Posterior cingulate gyrus (tissue), 11 donors: ENCODE results near the gene CFL1.

Experiments used
- DNase-seq, 10 donors: peaks; one replicate each; pipeline versions ENCODE4 v3.0.0 to v3.0.0-alpha.2; 2020 to 2021; ENCODE audit warnings: mixed read lengths in 3 of 10
- intact Hi-C: fragments of 100-400 bp; cut with DNase I; formaldehyde crosslinking; loops from one replicate; pipeline ENCODE4 v1.15.1; 2023

CFL1 gene

GRCh38 chr11:65861533-65862183 lies 3.7 kb upstream of the CFL1 start:
- DNase-seq = peak in 2 of 10 donors; percentile 19 to 62
- intact Hi-C loops = no loop called here

- peak in 1 of 10 donors; percentile 78 for DNase-seq
- intact Hi-C loops = no loop called here
Measured at GRCh38 chr11:65861165-65861505, 3.2 kb upstream of the CFL1 start.

DNA sequence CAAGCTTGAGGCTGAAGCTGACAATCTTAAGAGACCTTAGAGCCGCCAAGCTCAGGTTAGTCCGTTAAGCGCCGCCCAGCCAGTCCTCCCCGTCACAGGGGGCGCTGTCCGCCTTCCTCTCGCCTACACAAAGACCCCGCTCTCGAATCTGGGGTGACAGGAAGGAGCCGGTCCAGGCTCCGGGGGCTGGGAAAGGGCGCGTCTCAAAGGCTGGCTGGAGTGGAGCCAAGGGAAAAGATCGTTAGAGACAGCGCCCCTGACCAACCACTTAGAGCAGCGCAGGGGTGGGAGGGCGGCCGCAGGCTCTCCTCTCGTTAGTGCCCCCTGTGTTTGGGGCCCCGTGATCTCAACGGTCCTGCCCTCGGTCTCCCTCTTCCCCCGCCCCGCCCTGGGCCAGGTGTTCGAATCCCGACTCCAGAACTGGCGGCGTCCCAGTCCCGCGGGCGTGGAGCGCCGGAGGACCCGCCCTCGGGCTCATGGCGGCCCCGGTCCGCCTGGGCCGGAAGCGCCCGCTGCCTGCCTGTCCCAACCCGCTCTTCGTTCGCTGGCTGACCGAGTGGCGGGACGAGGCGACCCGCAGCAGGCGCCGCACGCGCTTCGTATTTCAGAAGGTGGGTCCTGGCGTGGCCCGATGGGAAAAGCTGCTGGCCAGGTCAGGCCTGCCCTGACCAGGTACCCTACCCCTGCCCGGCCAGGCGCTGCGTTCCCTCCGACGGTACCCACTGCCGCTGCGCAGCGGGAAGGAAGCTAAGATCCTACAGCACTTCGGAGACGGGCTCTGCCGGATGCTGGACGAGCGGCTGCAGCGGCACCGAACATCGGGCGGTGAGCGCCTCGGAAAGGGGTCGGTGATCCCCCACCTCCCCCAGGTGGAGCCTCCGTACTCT lies 2.5 kb upstream of the CFL1 start, which contains the start of gene MUS81:
Gene MUS81 (plus strand): TSS at position 156 of the 887 bp plus-strand sequence. CDS start 321 bp downstream, at position 477.
- peak; percentile 92 to 99 (median 95) for DNase-seq
- intact Hi-C loops = no loop called here

GRCh38 chr11:65859812-65860277 lies 1.9 kb upstream of the CFL1 start:
- DNase-seq = peak in 3 of 10 donors; percentile 26 to 74 (median 38)
- intact Hi-C loops = loop anchor here (2.0 kb wide), 1 partner anchor 31 kb away; the partner anchor contains the start of gene CCDC85B

- intact Hi-C loops = loop anchor here (2.0 kb wide), 1 partner anchor 32 kb away; the partner anchor contains the start of gene CCDC85B
- peak; percentile 90 to 100 (median 97) for DNase-seq
Measured at GRCh38 chr11:65859095-65859811, 1.3 kb upstream of the CFL1 start.

GRCh38 chr11:65858681-65859087 lies 704 bp upstream of the CFL1 start:
- intact Hi-C loops = loop anchor here (2.0 kb wide), 1 partner anchor 32 kb away; the partner anchor contains the start of gene CCDC85B
- DNase-seq = no peak

- DNase-seq = peak in 8 of 10 donors; percentile 40 to 95 (median 61)
- intact Hi-C loops = no loop called here
Measured at GRCh38 chr11:65857500-65857852, 504 bp downstream of the CFL1 start.

GRCh38 chr11:65856689-65857499 lies 1.1 kb downstream of the CFL1 start:
- intact Hi-C loops = no loop called here
- peak; percentile 64 to 96 (median 80) for DNase-seq

GRCh38 chr11:65855927-65856363 lies 2.0 kb downstream of the CFL1 start:
- intact Hi-C loops = no loop called here
- DNase-seq = peak in 2 of 10 donors; percentile 2 to 33

DNA sequence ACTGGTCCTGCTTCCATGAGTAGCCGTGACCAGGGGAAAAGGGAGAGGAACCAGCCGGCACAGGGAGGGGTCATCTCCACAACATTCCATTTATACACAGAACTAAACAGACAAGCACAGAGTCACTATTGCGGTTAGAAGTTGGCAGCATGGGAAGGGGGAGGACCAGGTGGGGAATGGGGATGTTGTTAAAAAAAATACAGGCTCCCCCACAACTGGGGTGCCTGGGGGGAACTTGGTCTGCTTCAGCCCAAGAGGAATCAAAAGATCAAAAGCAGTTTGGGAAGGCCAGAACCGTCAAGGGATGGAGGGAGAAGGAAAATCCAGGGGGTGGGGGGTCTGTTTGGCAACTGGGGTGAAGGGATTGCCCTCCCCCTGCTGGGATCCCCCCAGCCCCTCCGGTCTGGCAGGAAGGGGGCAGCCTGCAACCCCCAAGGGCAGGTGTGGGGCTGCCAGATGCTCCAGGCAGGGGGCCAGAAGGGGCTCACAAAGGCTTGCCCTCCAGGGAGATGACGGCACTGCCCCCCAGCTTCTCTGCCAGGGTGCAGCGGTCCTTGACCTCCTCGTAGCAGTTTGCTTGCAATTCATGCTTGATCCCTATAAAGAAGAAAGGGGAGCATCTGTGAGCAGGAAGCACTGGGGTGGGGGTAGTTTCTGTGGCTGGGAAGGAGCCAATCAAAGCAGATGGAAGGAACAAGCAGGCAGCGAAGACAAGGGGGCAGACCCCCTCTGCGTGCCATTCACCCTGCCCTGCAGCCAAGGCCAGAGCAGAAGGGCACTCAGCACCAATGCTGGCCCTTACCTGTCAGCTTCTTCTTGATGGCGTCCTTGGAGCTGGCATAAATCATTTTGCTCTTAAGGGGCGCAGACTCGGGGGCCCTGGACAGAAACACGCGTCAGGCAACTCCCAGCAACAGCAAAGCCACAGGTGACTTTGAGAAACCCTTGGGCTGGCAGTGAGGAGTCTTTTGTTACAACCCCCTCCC lies 2.8 kb downstream of the CFL1 start:
- peak in 2 of 10 donors; percentile 2 to 76 for DNase-seq
- intact Hi-C loops = no loop called here

DNA sequence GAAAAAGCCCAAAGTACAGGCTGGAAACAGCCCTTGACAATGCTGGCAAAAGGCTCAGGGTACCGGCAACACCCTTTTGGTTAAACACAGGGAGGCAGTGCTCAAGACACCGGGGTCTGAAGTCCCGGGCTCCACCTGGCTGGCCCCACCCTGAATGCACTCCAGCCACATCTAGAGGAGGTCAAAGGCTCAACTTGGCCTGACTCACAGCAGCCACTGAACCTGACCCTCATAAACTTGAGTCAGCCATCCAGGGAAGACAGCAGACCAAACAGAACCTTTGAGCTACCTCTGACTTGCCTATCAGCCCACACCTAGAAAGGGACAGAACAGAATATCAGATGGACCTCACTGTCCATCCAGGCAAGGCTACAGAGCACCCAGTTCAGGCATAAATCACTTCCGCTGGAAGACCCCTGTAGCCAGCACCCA lies 3.8 kb downstream of the CFL1 start:
- intact Hi-C loops = no loop called here
- peak in 1 of 10 donors; percentile 59 for DNase-seq

DNA sequence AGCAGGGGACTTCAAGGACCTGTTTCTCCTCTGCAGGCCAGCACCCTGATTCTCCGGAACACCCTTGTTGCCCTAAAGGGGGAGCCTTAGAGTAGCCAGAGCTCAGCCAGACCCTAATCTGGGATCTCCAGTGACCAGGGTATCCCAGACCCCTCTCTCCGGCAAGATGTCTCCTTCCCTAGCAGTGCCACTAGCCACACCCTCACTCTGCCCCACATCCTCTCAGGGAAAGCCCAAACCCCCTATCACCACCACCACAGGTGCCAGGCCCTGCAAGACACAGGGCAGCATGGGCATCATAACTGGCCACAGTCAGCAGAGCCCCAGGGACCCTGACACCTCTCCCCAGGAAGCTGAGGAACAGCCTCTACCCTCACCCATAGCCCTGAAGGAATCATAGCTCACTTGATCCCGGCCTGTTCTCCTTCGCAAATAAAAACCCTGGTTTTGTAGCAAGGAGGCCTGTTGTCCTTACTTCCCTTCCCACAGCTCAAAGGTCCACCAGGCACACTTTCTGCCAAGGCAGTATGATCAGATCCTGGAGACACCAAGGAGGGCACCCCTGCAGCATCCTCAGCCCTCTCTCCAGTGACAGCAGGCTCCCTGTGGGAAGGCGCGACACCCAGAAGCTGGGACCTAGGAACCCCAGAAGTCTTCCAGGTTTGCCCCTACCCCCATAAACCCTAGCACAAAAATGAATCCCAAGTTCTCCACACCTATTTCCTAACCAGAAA lies 4.6 kb downstream of the CFL1 start:
- intact Hi-C loops = no loop called here
- no peak for DNase-seq

- intact Hi-C loops = no loop called here
- peak in 2 of 10 donors; percentile 62 to 82 for DNase-seq
Measured at GRCh38 chr11:65852508-65853245, 5.3 kb downstream of the CFL1 start.

GRCh38 chr11:65851811-65852507 lies 6.0 kb downstream of the CFL1 start:
- intact Hi-C loops = no loop called here
- peak in 2 of 10 donors; percentile 47 to 53 for DNase-seq

DNA sequence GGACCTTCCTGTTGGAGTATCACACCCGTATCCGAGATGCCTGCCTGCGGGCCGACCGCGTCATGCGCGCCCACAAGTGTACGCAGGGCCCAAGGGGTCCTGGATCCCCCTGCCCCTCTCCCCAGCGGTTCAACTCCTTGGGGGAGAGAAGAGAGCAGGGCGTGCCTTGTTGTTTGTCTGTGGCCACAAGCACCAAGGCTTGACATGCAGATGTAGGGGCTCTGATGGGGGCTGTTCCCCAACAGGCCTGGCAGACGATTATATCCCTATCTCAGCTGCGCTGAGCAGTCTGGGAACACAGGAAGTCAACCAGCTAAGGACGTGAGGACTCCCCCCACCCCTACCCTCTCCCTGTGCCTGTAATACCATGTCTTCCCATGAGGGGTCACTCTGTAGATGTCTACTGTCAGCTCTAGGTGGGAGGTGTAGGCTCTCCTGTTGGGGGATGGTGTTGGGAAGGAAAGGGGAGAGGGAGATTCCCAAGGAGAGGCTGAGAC lies 6.8 kb downstream of the CFL1 start:
- DNase-seq = peak in 1 of 10 donors; percentile 45
- intact Hi-C loops = no loop called here
